ENCODE measurements around the gene GBP6.

GRCh38 chr1:89378001-89378400 lies 14.1 kb downstream of the GBP6 start:
- TF ChIP-seq CTCF (IDR thresholded peaks at IDR 0.05) (no peak), EP300 (IDR thresholded peaks at IDR 0.05) (no peak)

All from gastroesophageal sphincter (tissue), 3 donors.